NCI-H345 treated with DMSO at 0.1 percent for 48 hours (cell line): ENCODE measurements around the gene LDLRAD4.

Experiments used
- DNase-seq: peaks from one replicate; lab custom pipeline; 2025; ENCODE audit not compliant: unreplicated experiment; lab: John Stamatoyannopoulos, UW

Gene LDLRAD4

GRCh38 chr18:13302457-13303225 is 84.1 kb downstream of the LDLRAD4 start:
- DNase-seq, result no peak

- no peak for DNase-seq
Observed at GRCh38 chr18:13303756-13304364, 85.3 kb downstream of the LDLRAD4 start.

GRCh38 chr18:13305301-13305700 is 86.7 kb downstream of the LDLRAD4 start:
- DNase-seq, result no peak

GRCh38 chr18:13306583-13306982 is 88.0 kb downstream of the LDLRAD4 start:
- no peak for DNase-seq

- DNase-seq, result no peak
Observed at GRCh38 chr18:13308369-13308768, 89.8 kb downstream of the LDLRAD4 start.

- no peak for DNase-seq
Observed at GRCh38 chr18:13309031-13309747, 90.6 kb downstream of the LDLRAD4 start.

- no peak for DNase-seq
Observed at GRCh38 chr18:13309748-13310670, 91.4 kb downstream of the LDLRAD4 start.

- DNase-seq, result no peak
Observed at GRCh38 chr18:13311193-13311592, 92.6 kb downstream of the LDLRAD4 start.

GRCh38 chr18:13312515-13312914 is 94.0 kb downstream of the LDLRAD4 start:
- DNase-seq, result no peak

GRCh38 chr18:13313006-13313686 is 94.6 kb downstream of the LDLRAD4 start:
- no peak for DNase-seq

- DNase-seq, result no peak
Observed at GRCh38 chr18:13315000-13315399, 96.4 kb downstream of the LDLRAD4 start.

- DNase-seq, result no peak
Observed at GRCh38 chr18:13316063-13316462, 97.5 kb downstream of the LDLRAD4 start.

- no peak for DNase-seq
Observed at GRCh38 chr18:13317801-13318200, 99.2 kb downstream of the LDLRAD4 start.

- no peak for DNase-seq
Observed at GRCh38 chr18:13318731-13319501, 100.4 kb downstream of the LDLRAD4 start.

GRCh38 chr18:13319629-13320028 is 101.1 kb downstream of the LDLRAD4 start:
- DNase-seq, result no peak

- no peak for DNase-seq
Observed at GRCh38 chr18:13320096-13320495, 101.5 kb downstream of the LDLRAD4 start.

- DNase-seq, result no peak
Observed at GRCh38 chr18:13320891-13321425, 102.4 kb downstream of the LDLRAD4 start.

GRCh38 chr18:13321923-13322322 is 103.4 kb downstream of the LDLRAD4 start:
- DNase-seq, result no peak

- no peak for DNase-seq
Observed at GRCh38 chr18:13323186-13323585, 104.6 kb downstream of the LDLRAD4 start.
